GM12878 (cell line): ENCODE data around the gene ENO2. TPM values are rescaled to one million over a fixed set of nuclear protein-coding genes. Genes with fewer than 3 reads are reported as not detected.

Experiments used
- ATAC-seq: fragments of 200-7000 bp; cut with Tn5 transposase; 3 replicates; pipeline ENCODE4 v1.9.1; 2020; ENCODE audit warnings: mild to moderate bottlenecking, moderate library complexity
- BruUV-seq: library from RNA; stranded (reverse); fragments of 400-500 nt; replicated peaks from 2 replicates; lab custom pipeline; 2021; lab: Mats Ljungman, UMichigan
- CTCF ChIA-PET: fragments of 300-600 bp; sonication (Branson Sonifier 250); formaldehyde crosslinking; extraction: SDS; loops from one replicate; lab custom pipeline; 2021; ENCODE audit warnings: inconsistent platforms; lab: Yijun Ruan, JAX
- POLR2A ChIA-PET: fragments of 350-600 bp; formaldehyde crosslinking; extraction: SDS; loops from one replicate; lab custom pipeline; 2021; ENCODE audit warnings: inconsistent platforms; lab: Charles Lee
- RAD21 ChIA-PET: fragments of 300-600 bp; sonication (Branson Sonifier 250); formaldehyde crosslinking; loops from one replicate; lab custom pipeline; 2023; ENCODE audit warnings: antibody characterized with exemption; ENCODE audit not compliant: unreplicated experiment; lab: Charles Lee
- SMC1A ChIA-PET: fragments of 300-600 bp; sonication (Branson Sonifier 250); formaldehyde crosslinking; loops from one replicate; lab custom pipeline; 2023; ENCODE audit not compliant: unreplicated experiment, uncharacterized antibody; lab: Charles Lee
- DNase-seq: peaks from one replicate; pipeline ENCODE4 v3.0.0-alpha.2; 2011; ENCODE audit warnings: low read depth, low spot score
- FAIRE-seq: peaks from 3 replicates; lab custom pipeline; 2011; peaks lifted over from hg19 to GRCh38; lab: Jason Lieb, UNC
- H2AFZ ChIP-seq: 2 replicates; pipeline ENCODE4 v1.6.0; 2011; ENCODE audit warnings: low read depth, low read length, control low read depth; ENCODE audit not compliant: control insufficient read depth
- H3K27ac ChIP-seq: 2 replicates; pipeline ENCODE4 v1.5.1; 2011; ENCODE audit warnings: control low read depth; ENCODE audit not compliant: control insufficient read depth, insufficient read depth
- H3K27me3 ChIP-seq, 2 experiments: replicated peaks in 1 of 2; 2 replicates each; pipeline versions ENCODE4 v1.6.0 to v1.6.1; 2011; ENCODE audit warnings: low read length in 1 of 2; ENCODE audit not compliant: control insufficient read depth in 2 of 2, insufficient read depth in 2 of 2
- H3K36me3 ChIP-seq, 2 experiments: 2 replicates each; pipeline ENCODE4 v1.5.1; 2011; ENCODE audit warnings: low read length in 1 of 2; ENCODE audit not compliant: control insufficient read depth in 2 of 2, insufficient read depth in 2 of 2
- H3K4me1 ChIP-seq: 2 replicates; pipeline ENCODE4 v1.6.1; 2011; ENCODE audit warnings: mild to moderate bottlenecking, low read length, moderate library complexity, mixed read lengths; ENCODE audit not compliant: control insufficient read depth, insufficient read depth
- H3K4me2 ChIP-seq: 2 replicates; pipeline ENCODE4 v1.6.0; 2011; ENCODE audit warnings: control low read depth; ENCODE audit not compliant: control insufficient read depth, insufficient read depth
- H3K4me3 ChIP-seq: fragments of 200-600 bp; sonication (generic); 2 replicates; pipeline ENCODE4 v1.5.1; 2016
- H3K79me2 ChIP-seq: 2 replicates; pipeline ENCODE4 v1.6.0; 2011; ENCODE audit warnings: low read length; ENCODE audit not compliant: control insufficient read depth, insufficient read depth
- H3K9ac ChIP-seq: 2 replicates; pipeline ENCODE4 v1.8.0; 2011; ENCODE audit warnings: low read length, control low read depth, mixed read lengths; ENCODE audit not compliant: control insufficient read depth, insufficient read depth
- H3K9me3 ChIP-seq: replicated peaks from 3 replicates; pipeline ENCODE4 v1.5.1; 2011; ENCODE audit warnings: mild to moderate bottlenecking, low read length; ENCODE audit not compliant: control insufficient read depth, insufficient read depth
- H4K20me1 ChIP-seq: 2 replicates; pipeline ENCODE4 v1.6.0; 2011; ENCODE audit not compliant: control insufficient read depth, insufficient read depth
- BRCA1 ChIP-seq: IDR thresholded peaks from 2 replicates; pipeline ENCODE4 v1.6.1; 2011; ENCODE audit warnings: low read depth, low read length, improper control_type of control experiment
- CBX5 ChIP-seq: sonication (generic); IDR thresholded peaks from 2 replicates; pipeline ENCODE4 v1.6.1; 2016; ENCODE audit warnings: low read depth, moderate library complexity, mild to moderate bottlenecking, inconsistent platforms
- CUX1 ChIP-seq: IDR thresholded peaks from 2 replicates; pipeline ENCODE4 v1.6.1; 2012; ENCODE audit warnings: improper control_type of control experiment, low read depth, low read length; ENCODE audit not compliant: insufficient replicate concordance
- FOXM1 ChIP-seq: IDR thresholded peaks from 2 replicates; pipeline ENCODE4 v1.6.1; 2012; ENCODE audit warnings: low read depth, mild to moderate bottlenecking, inconsistent platforms, low read length, moderate library complexity
- MYB ChIP-seq: fragments of 150-350 bp; IDR thresholded peaks from 2 replicates; pipeline ENCODE4 v1.6.1; 2014; ENCODE audit warnings: mild to moderate bottlenecking, low read depth, low read length, borderline replicate concordance
- PBX3 ChIP-seq: IDR thresholded peaks from 2 replicates; pipeline ENCODE4 v1.6.1; 2011; ENCODE audit warnings: mild to moderate bottlenecking, low read depth, low read length, moderate library complexity; ENCODE audit not compliant: insufficient replicate concordance
- RBBP5 ChIP-seq: fragments of 200-600 bp; sonication (generic); conservative IDR thresholded peaks from 2 replicates; pipeline ENCODE4 v1.6.1; 2016
- REST ChIP-seq: IDR thresholded peaks from 2 replicates; pipeline ENCODE4 v1.6.1; 2012; ENCODE audit warnings: mild to moderate bottlenecking, low read depth, low read length
- SIX5 ChIP-seq: IDR thresholded peaks from 2 replicates; pipeline ENCODE4 v1.6.1; 2011; ENCODE audit warnings: mild to moderate bottlenecking, low read depth, low read length, moderate library complexity; ENCODE audit not compliant: severe bottlenecking
- SMAD1 ChIP-seq: fragments of 450-650 bp; IDR thresholded peaks from 2 replicates; pipeline ENCODE4 v1.6.1; 2018; ENCODE audit warnings: mild to moderate bottlenecking, low read depth; ENCODE audit not compliant: partially characterized antibody
- TARDBP ChIP-seq: IDR thresholded peaks from 2 replicates; pipeline ENCODE4 v1.6.1; 2016; ENCODE audit warnings: borderline replicate concordance
- WGBS: methylation state at CpG from one replicate; pipeline ENCODE4 v1.1.6; 2016; ENCODE audit warnings: low lambda C conversion rate; ENCODE audit not compliant: insufficient replicate concordance, insufficient coverage; ENCODE audit errors: missing lambda C conversion rate; 5-methylcytosine and 5-hydroxymethylcytosine counted together
- in situ Hi-C: fragments of 300-500 bp; cut with MboI; formaldehyde crosslinking; loops from 9 replicates; pipeline ENCODE4 v1.14.3; 2018; ENCODE audit warnings: mixed read lengths
- intact Hi-C: fragments of 100-400 bp; cut with micrococcal nuclease; formaldehyde crosslinking; loops from one replicate; pipeline ENCODE4 v1.14.2; 2022; ENCODE audit not compliant: unreplicated experiment
- polyA plus RNA-seq, 11 experiments: library from polyadenylated mRNA; depleted of rRNA in 4 of 11; unstranded in 6 of 11; stranded (reverse) in 5 of 11; fragments of >200 nt; fragmentation: Nextera tagmentation in 4 of 11; fragmentation: Illumina TruSeq in 1 of 11; extraction: Ambion mirVana in 4 of 11; extraction: Trizol in 1 of 11; gene quantifications; 1 replicate in 1 of 11; 2 replicates in 10 of 11; pipeline versions ENCODE4 v1.2.1 to v1.2.3, GENCODE V29; 2011 to 2016; ENCODE audit warnings: inconsistent platforms in 2 of 11, missing spikeins in 2 of 11, low read depth in 1 of 11
- total RNA-seq, 4 experiments: library from RNA; depleted of rRNA in 3 of 4; stranded (reverse); fragments of >200 nt in 3 of 4; fragmentation: Illumina TruSeq in 1 of 4; extraction: Trizol in 1 of 4; gene quantifications; 2 replicates each; pipeline versions ENCODE4 v1.2.1 to v1.2.3, GENCODE V29; 2013 to 2021

The ENO2 gene
- total and polyA plus RNA-seq, 10 of the 15 experiments (the other 5 are each of a cell fraction or from before 2014, with no cell fraction given) = 24.8 to 196 (median 43.1) TPM

GRCh38 chr12:6916426-6917200, 2.2 kb downstream of the ENO2 start:
- Histone ChIP-seq H3K9ac (no peak overlapping the region; the same call in 1 of the 2 replicates), H3K4me1 (peaks cover 17% of the 10 kb centered on the region), H2AFZ (no peak overlapping the region), H3K9me3 (no peaks in the 10 kb centered on the region), H3K4me3 (no peak overlapping the region), H3K27ac (no peak overlapping the region), H3K36me3 (peaks cover 2 to 10% of the 10 kb centered on the region in 2 experiments; a peak in 2 of 4 replicates), H4K20me1 (no peaks in the 10 kb centered on the region), H3K4me2 (peak overlapping the region; percentile 39; the same call in 1 of the 2 replicates), H3K79me2 (peaks cover 23% of the 10 kb centered on the region), H3K27me3 (no peaks in the 10 kb centered on the region)
- no peak for DNase-seq
- in situ Hi-C loops (no loop called here), intact Hi-C loops (no loop called here)
- FAIRE-seq = no peak
- ChIA-PET CTCF (interaction anchor here (0.6 to 1.9 kb wide), 6 partner anchors 9 to 48 kb away, joined by 3 to 7 read pairs (median 4); partner anchors contain the start of gene SPSB2), RAD21 (no interaction called here), POLR2A (interaction anchor here (0.6 to 2.2 kb wide), 4 partner anchors 8 to 43 kb away, joined by 3 to 9 read pairs (median 4); partner anchors contain the start of genes C12orf57, RNU7-1 and SPSB2), SMC1A (interaction anchor here (0.8 to 1.3 kb wide), 3 partner anchors 9 to 28 kb away, joined by 3 read pairs; no protein-coding TSS in a partner anchor)
- BruUV-seq = no TSS peak
- no peak for ATAC-seq
- 94% methylated on average over 11 of the region's 11 CpGs for WGBS
- TF ChIP-seq SIX5 = no peak
- no peak for TF ChIP-seq CUX1
- no peak for TF ChIP-seq MYB
- TF ChIP-seq SMAD1 = no peak
- TF ChIP-seq TARDBP = no peak
- no peak for TF ChIP-seq REST
- TF ChIP-seq PBX3 = no peak
- no peak for TF ChIP-seq CBX5
- TF ChIP-seq FOXM1 = no peak
- TF ChIP-seq RBBP5 = no peak
- TF ChIP-seq BRCA1 = no peak
